ENCODE measurements around the gene RABGAP1L. TPM values are rescaled to one million over a fixed set of nuclear protein-coding genes. Genes with fewer than 3 reads are reported as not detected.
"Not testable (repeated sequence)": the region's sequence is repeated elsewhere in the genome, so short reads cannot be mapped to it uniquely, and the experiment has no call there.

RABGAP1L gene
- polyA plus RNA-seq, 4 donors, result 20.6 to 53.9 (median 25.1) TPM

GRCh38 chr1:174556392-174556791 lies 397.1 kb downstream of the RABGAP1L start:
- Histone ChIP-seq H3K36me3 (ENCODE audit: control insufficient read depth in 3 of 3, insufficient read depth in 2 of 3, low read depth in 1 of 3, low read length in 3 of 3) (no peaks in the 10 kb centered on the region), H3K27ac (ENCODE audit: low read depth in 1 of 3, low read length in 2 of 3) (no peak overlapping the region), H3K4me1 (ENCODE audit: control insufficient read depth in 3 of 3, insufficient read depth in 2 of 3, low read depth in 1 of 3, low read length in 2 of 3) (no peaks in the 10 kb centered on the region), H3K4me3 (ENCODE audit: low read depth in 1 of 3, low read length in 3 of 3) (no peak overlapping the region), H3K27me3 (ENCODE audit: control insufficient read depth in 3 of 3, insufficient read depth in 3 of 3, low read length in 3 of 3) (no peaks in the 10 kb centered on the region), H3K9me3 (ENCODE audit: control insufficient read depth in 2 of 2, insufficient read depth in 1 of 2, low read depth in 1 of 2, low read length in 1 of 2) (no peaks in the 10 kb centered on the region)
- WGBS, 3 donors, result 63 to 99% (median 96%) methylated on average over 1 of the region's 1 CpG
- no peak for FAIRE-seq
- no peak for DNase-seq

- Histone ChIP-seq H3K27me3 (ENCODE audit: control insufficient read depth in 3 of 3, insufficient read depth in 3 of 3, low read length in 3 of 3) (no peaks in the 10 kb centered on the region), H3K9me3 (ENCODE audit: control insufficient read depth in 2 of 2, insufficient read depth in 1 of 2, low read depth in 1 of 2, low read length in 1 of 2) (peaks cover 0 to 2% of the 10 kb centered on the region in 2 donors), H3K4me3 (ENCODE audit: low read depth in 1 of 3, low read length in 3 of 3) (no peak overlapping the region), H3K27ac (ENCODE audit: low read depth in 1 of 3, low read length in 2 of 3) (no peak overlapping the region), H3K36me3 (ENCODE audit: control insufficient read depth in 3 of 3, insufficient read depth in 2 of 3, low read depth in 1 of 3, low read length in 3 of 3) (no peaks in the 10 kb centered on the region), H3K4me1 (ENCODE audit: control insufficient read depth in 3 of 3, insufficient read depth in 2 of 3, low read depth in 1 of 3, low read length in 2 of 3) (no peaks in the 10 kb centered on the region)
- no peak for DNase-seq
- FAIRE-seq, result no peak
Observed at GRCh38 chr1:174568551-174568950, 409.2 kb downstream of the RABGAP1L start.

GRCh38 chr1:174569240-174569639 lies 409.9 kb downstream of the RABGAP1L start:
- H3K4me1 ChIP-seq (ENCODE audit: control insufficient read depth in 3 of 3, insufficient read depth in 2 of 3, low read depth in 1 of 3, low read length in 2 of 3), result no peaks in the 10 kb centered on the region
- no peak overlapping the region for H3K27ac ChIP-seq (ENCODE audit: low read depth in 1 of 3, low read length in 2 of 3)
- 91 to 98% (median 94%) methylated on average over 3 of the region's 3 CpGs for WGBS, 3 donors
- no peaks in the 10 kb centered on the region for H3K36me3 ChIP-seq (ENCODE audit: control insufficient read depth in 3 of 3, insufficient read depth in 2 of 3, low read depth in 1 of 3, low read length in 3 of 3)
- H3K4me3 ChIP-seq (ENCODE audit: low read depth in 1 of 3, low read length in 3 of 3), result no peak overlapping the region
- DNase-seq (no peak), FAIRE-seq (no peak)
- peaks cover 0 to 2% of the 10 kb centered on the region in 2 donors for H3K9me3 ChIP-seq (ENCODE audit: control insufficient read depth in 2 of 2, insufficient read depth in 1 of 2, low read depth in 1 of 2, low read length in 1 of 2)
- H3K27me3 ChIP-seq (ENCODE audit: control insufficient read depth in 3 of 3, insufficient read depth in 3 of 3, low read length in 3 of 3), result no peaks in the 10 kb centered on the region

- Histone ChIP-seq H3K9me3 (ENCODE audit: control insufficient read depth in 2 of 2, insufficient read depth in 1 of 2, low read depth in 1 of 2, low read length in 1 of 2) (peaks cover 0 to 16% of the 10 kb centered on the region in 2 donors), H3K27me3 (ENCODE audit: control insufficient read depth in 3 of 3, insufficient read depth in 3 of 3, low read length in 3 of 3) (no peaks in the 10 kb centered on the region), H3K4me1 (ENCODE audit: control insufficient read depth in 3 of 3, insufficient read depth in 2 of 3, low read depth in 1 of 3, low read length in 2 of 3) (no peaks in the 10 kb centered on the region), H3K36me3 (ENCODE audit: control insufficient read depth in 3 of 3, insufficient read depth in 2 of 3, low read depth in 1 of 3, low read length in 3 of 3) (no peaks in the 10 kb centered on the region), H3K4me3 (ENCODE audit: low read depth in 1 of 3, low read length in 3 of 3) (no peak overlapping the region), H3K27ac (ENCODE audit: low read depth in 1 of 3, low read length in 2 of 3) (no peak overlapping the region)
- WGBS, 3 donors, result 81 to 97% (median 86%) methylated on average over 1 of the region's 1 CpG
- DNase-seq, result no peak
- FAIRE-seq, result no peak
Observed at GRCh38 chr1:174572771-174573170, 413.5 kb downstream of the RABGAP1L start.

DNA sequence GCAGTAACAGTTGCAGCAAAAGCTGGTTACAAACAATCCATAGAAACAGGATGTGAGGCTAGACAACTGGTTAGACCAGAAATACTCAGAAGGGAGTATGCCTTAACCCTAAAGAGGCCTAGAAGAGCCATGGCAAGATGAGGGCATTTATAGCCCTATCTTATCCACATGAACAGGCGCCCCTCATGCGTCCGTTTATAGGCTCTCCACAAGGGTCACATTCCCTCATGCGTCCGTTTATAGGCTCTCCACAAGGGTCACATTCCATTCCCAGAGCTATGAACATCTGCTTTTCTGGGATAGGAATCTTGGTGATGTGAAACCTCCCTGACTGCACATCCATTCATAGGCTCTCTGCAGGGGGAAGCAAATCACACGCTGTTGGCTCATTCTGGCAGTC lies 416.8 kb downstream of the RABGAP1L start:
- not testable (repeated sequence) for H3K27ac ChIP-seq (ENCODE audit: low read depth in 1 of 3, low read length in 2 of 3); DNase-seq; H3K4me1 ChIP-seq (ENCODE audit: control insufficient read depth in 3 of 3, insufficient read depth in 2 of 3, low read depth in 1 of 3, low read length in 2 of 3); H3K36me3 ChIP-seq (ENCODE audit: control insufficient read depth in 3 of 3, insufficient read depth in 2 of 3, low read depth in 1 of 3, low read length in 3 of 3); FAIRE-seq; H3K4me3 ChIP-seq (ENCODE audit: low read depth in 1 of 3, low read length in 3 of 3); H3K27me3 ChIP-seq (ENCODE audit: control insufficient read depth in 3 of 3, insufficient read depth in 3 of 3, low read length in 3 of 3)
- WGBS, 3 donors, result 96 to 98% (median 96%) methylated on average over 6 of the region's 6 CpGs
- H3K9me3 ChIP-seq (ENCODE audit: control insufficient read depth in 2 of 2, insufficient read depth in 1 of 2, low read depth in 1 of 2, low read length in 1 of 2), result peaks cover 0 to 16% of the 10 kb centered on the region in 2 donors

DNA sequence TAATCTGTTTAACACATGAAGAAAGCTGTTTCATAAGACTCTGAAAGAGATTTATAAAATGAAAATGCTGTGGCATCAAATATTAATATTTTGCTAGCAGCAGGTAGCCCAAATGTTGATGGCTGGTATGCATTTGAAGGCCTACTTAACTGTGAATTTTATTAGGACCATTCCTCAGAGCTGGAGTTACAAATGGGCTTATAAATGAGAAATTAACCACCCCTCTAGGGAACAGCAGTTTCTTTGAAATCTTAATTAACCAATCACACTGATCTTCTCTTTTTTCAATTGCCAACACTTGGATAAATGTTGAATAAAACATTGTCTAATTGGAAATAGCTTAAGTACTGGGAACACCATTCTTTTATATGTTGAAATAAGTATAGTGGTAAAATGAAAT lies 418.4 kb downstream of the RABGAP1L start:
- H3K27ac ChIP-seq (ENCODE audit: low read depth in 1 of 3, low read length in 2 of 3), result no peak overlapping the region
- H3K4me3 ChIP-seq (ENCODE audit: low read depth in 1 of 3, low read length in 3 of 3), result no peak overlapping the region
- no peaks in the 10 kb centered on the region for H3K4me1 ChIP-seq (ENCODE audit: control insufficient read depth in 3 of 3, insufficient read depth in 2 of 3, low read depth in 1 of 3, low read length in 2 of 3)
- no peaks in the 10 kb centered on the region for H3K27me3 ChIP-seq (ENCODE audit: control insufficient read depth in 3 of 3, insufficient read depth in 3 of 3, low read length in 3 of 3)
- peaks cover 0 to 14% of the 10 kb centered on the region in 2 donors for H3K9me3 ChIP-seq (ENCODE audit: control insufficient read depth in 2 of 2, insufficient read depth in 1 of 2, low read depth in 1 of 2, low read length in 1 of 2)
- H3K36me3 ChIP-seq (ENCODE audit: control insufficient read depth in 3 of 3, insufficient read depth in 2 of 3, low read depth in 1 of 3, low read length in 3 of 3), result no peaks in the 10 kb centered on the region
- FAIRE-seq (no peak), DNase-seq (no peak)

DNA sequence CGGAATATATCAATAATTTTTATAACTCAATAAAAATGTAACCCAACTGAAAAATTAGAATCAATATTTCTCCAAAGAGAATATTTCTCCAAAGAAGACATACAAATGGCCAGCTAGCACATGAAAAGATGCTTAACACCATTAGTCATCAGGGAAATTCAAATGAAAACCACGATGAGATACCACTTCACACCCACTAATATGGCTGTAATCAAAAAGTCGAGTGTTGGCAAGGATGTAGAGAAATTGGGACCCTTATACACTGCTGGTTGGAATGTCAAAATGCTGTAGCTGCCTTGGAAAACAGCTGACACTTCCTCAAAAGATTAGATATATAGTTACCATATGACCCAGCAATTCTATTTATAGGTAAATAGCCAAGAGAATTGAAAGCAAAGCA lies 421.5 kb downstream of the RABGAP1L start:
- Histone ChIP-seq H3K36me3 (ENCODE audit: control insufficient read depth in 3 of 3, insufficient read depth in 2 of 3, low read depth in 1 of 3, low read length in 3 of 3) (peaks cover 0 to 2% (median 0%) of the 10 kb centered on the region in 3 donors), H3K4me1 (ENCODE audit: control insufficient read depth in 3 of 3, insufficient read depth in 2 of 3, low read depth in 1 of 3, low read length in 2 of 3) (no peaks in the 10 kb centered on the region), H3K27ac (ENCODE audit: low read depth in 1 of 3, low read length in 2 of 3) (no peak overlapping the region), H3K27me3 (ENCODE audit: control insufficient read depth in 3 of 3, insufficient read depth in 3 of 3, low read length in 3 of 3) (no peaks in the 10 kb centered on the region), H3K9me3 (ENCODE audit: control insufficient read depth in 2 of 2, insufficient read depth in 1 of 2, low read depth in 1 of 2, low read length in 1 of 2) (peaks cover 0 to 7% of the 10 kb centered on the region in 2 donors), H3K4me3 (ENCODE audit: low read depth in 1 of 3, low read length in 3 of 3) (no peak overlapping the region)
- 70 to 84% (median 72%) methylated on average over 3 of the region's 3 CpGs for WGBS, 3 donors
- no peak for FAIRE-seq
- DNase-seq, result no peak

DNA sequence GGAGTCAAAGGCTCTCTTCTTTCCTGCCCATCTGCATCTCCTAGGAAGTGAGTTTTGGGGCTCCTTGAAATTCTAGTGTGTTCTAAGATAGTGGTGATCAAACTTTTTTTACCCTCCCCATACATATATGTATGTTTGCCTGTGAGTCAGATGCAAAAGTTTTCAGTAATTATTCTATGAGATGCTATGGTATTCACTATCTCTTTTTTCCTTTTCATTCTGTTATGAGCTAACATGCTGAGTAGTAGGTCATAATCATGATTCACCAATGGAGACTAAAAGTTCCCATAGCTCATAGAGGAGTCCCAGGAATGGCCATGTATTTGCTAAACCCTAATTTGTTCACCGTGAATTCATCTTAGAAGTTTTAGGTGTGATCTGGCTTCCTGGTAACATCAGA lies 424.0 kb downstream of the RABGAP1L start:
- FAIRE-seq, result no peak

DNA sequence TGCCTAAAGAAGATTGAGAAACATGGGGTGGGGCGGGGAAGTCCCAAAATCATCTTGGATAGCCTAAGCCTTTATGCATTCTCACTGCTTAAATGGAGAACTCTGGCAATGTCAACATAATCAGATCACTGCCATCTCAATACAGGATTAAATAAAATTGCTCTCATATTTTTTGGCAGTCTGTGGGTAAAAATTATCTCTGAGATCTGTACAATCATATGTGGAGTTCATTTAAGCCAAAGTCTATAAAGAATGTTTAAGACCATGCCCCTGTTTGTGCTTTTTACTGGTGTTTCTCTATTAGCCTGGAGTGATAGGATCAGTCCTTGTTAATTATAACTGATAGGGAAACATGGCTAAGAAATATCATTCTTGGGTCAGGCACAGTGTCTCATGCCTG lies 424.8 kb downstream of the RABGAP1L start:
- whole genome bisulfite sequencing, 3 donors, result 95 to 100% (median 100%) methylated on average over 1 of the region's 1 CpG
- Histone ChIP-seq H3K27me3 (ENCODE audit: control insufficient read depth in 3 of 3, insufficient read depth in 3 of 3, low read length in 3 of 3) (no peaks in the 10 kb centered on the region), H3K36me3 (ENCODE audit: control insufficient read depth in 3 of 3, insufficient read depth in 2 of 3, low read depth in 1 of 3, low read length in 3 of 3) (peaks cover 0 to 3% (median 2%) of the 10 kb centered on the region in 3 donors), H3K4me3 (ENCODE audit: low read depth in 1 of 3, low read length in 3 of 3) (no peak overlapping the region), H3K9me3 (ENCODE audit: control insufficient read depth in 2 of 2, insufficient read depth in 1 of 2, low read depth in 1 of 2, low read length in 1 of 2) (peaks cover 0 to 5% of the 10 kb centered on the region in 2 donors), H3K27ac (ENCODE audit: low read depth in 1 of 3, low read length in 2 of 3) (no peak overlapping the region), H3K4me1 (ENCODE audit: control insufficient read depth in 3 of 3, insufficient read depth in 2 of 3, low read depth in 1 of 3, low read length in 2 of 3) (no peaks in the 10 kb centered on the region)
- DNase-seq, result no peak
- no peak for FAIRE-seq

More for the DNA sequence above, 424.0 kb downstream of the RABGAP1L start:
- Histone ChIP-seq H3K27me3 (ENCODE audit: control insufficient read depth in 3 of 3, insufficient read depth in 3 of 3, low read length in 3 of 3) (no peaks in the 10 kb centered on the region), H3K4me3 (ENCODE audit: low read depth in 1 of 3, low read length in 3 of 3) (no peak overlapping the region), H3K27ac (ENCODE audit: low read depth in 1 of 3, low read length in 2 of 3) (no peak overlapping the region), H3K36me3 (ENCODE audit: control insufficient read depth in 3 of 3, insufficient read depth in 2 of 3, low read depth in 1 of 3, low read length in 3 of 3) (peaks cover 0 to 3% (median 2%) of the 10 kb centered on the region in 3 donors), H3K4me1 (ENCODE audit: control insufficient read depth in 3 of 3, insufficient read depth in 2 of 3, low read depth in 1 of 3, low read length in 2 of 3) (no peaks in the 10 kb centered on the region), H3K9me3 (ENCODE audit: control insufficient read depth in 2 of 2, insufficient read depth in 1 of 2, low read depth in 1 of 2, low read length in 1 of 2) (peaks cover 0 to 3% of the 10 kb centered on the region in 2 donors)
- DNase-seq, result no peak
- 81 to 95% (median 93%) methylated on average over 1 of the region's 1 CpG for WGBS, 3 donors
